MG63 (cell line): ENCODE data around the gene RCOR2. TPM values are rescaled to one million over a fixed set of nuclear protein-coding genes. Genes with fewer than 3 reads are reported as not detected.
A peak's percentile ranks its signal among the peaks of the same experiment; 100 is the strongest.

Experiments
- DNase-seq: peaks from one replicate; pipeline ENCODE4 v3.0.0-alpha.2; 2020
- H3K27me3 ChIP-seq: fragments of 250-450 bp; sonication (Bioruptor Pico); 2 replicates; pipeline ENCODE4 v1.5.1; 2020; ENCODE audit warnings: mild to moderate bottlenecking, moderate library complexity
- H3K36me3 ChIP-seq: fragments of 250-450 bp; sonication (Bioruptor Pico); 2 replicates; pipeline ENCODE4 v1.5.1; 2020; ENCODE audit warnings: mild to moderate bottlenecking, moderate library complexity
- H3K4me3 ChIP-seq: fragments of 250-450 bp; sonication (Bioruptor Pico); 2 replicates; pipeline ENCODE4 v1.5.1; 2020; ENCODE audit warnings: mild to moderate bottlenecking, moderate library complexity
- H3K9me3 ChIP-seq: fragments of 250-450 bp; sonication (Bioruptor Pico); 2 replicates; pipeline ENCODE4 v1.5.1; 2020; ENCODE audit warnings: mild to moderate bottlenecking, moderate library complexity
- total RNA-seq: library from RNA; depleted of rRNA; stranded (reverse); fragments of >200 nt; shearing (Covaris generic); gene quantifications from 2 replicates; pipeline ENCODE4 v1.2.3, GENCODE V29; 2014; ENCODE audit warnings: low replicate concordance

Gene RCOR2
- total RNA-seq, 1 experiment from 2014 or later, result 0.03 TPM

DNA sequence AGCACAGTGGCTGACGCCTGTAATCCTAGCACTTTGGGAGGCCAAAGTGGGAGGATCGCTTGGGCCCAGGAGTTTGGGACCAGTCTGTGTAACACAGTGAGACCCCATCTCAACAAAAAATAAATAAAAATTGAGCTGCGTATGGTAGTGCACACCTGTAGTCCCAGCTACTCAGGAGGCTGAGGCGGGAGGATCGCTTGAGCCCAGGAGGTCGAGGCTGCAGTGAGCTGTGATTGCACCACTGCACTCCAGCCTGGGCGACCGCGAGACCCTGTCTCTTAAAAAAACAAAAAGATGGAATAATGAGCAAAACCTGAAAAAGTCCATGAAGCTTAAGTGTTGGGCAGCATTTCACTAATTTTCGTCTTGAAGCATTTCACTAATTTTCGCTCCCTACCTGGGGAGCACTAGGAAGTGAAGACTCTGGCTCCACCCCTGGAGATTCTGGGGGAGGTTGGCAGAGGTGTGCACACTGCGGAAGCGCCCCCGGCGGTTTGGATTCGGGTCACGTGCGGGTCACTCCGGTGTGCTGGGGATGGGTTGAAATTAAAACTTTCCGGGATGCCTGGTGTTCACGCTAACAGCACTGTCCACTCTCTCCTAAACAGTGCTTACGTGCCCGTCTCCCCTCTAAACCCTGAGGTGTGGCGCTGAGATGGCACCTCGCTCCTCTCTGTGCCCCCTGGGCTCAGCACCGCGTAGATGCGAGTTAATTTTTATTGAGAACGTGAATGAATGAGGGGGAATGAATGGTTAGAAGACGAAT is 20.9 kb upstream of the RCOR2 start:
- Histone ChIP-seq H3K4me3 (peak overlapping the region; percentile 74), H3K36me3 (no peaks in the 10 kb centered on the region; the same call in none of the 2 replicates), H3K9me3 (no peaks in the 10 kb centered on the region), H3K27me3 (no peaks in the 10 kb centered on the region)
- no peak for DNase-seq

DNA sequence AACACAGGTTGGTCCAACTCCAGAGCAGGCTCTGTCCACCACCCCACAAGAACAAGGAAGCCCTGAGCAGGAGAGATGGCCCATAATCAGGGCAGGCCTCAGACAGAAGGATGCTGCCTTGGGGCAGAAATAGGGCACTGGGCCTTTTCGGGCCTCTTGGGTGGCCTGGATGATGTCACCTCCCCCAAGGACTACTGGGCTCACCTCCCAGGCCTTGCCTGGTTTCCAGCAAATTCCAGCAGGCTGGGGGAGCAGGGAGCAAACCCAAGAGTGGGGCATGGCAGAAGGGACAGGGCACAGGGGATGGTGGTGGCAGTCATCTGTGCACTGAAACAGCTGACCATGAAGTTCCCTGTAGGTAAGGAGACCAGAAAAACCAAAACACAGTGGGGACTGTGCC is 16.5 kb upstream of the RCOR2 start:
- H3K9me3 ChIP-seq, result no peaks in the 10 kb centered on the region
- no peak for DNase-seq
- 0 out of 2 replicates have a peak, but pooled peaks cover under 1% of the 10 kb centered on the region for H3K27me3 ChIP-seq
- no peak overlapping the region for H3K4me3 ChIP-seq
- H3K36me3 ChIP-seq, result no peaks in the 10 kb centered on the region

DNA sequence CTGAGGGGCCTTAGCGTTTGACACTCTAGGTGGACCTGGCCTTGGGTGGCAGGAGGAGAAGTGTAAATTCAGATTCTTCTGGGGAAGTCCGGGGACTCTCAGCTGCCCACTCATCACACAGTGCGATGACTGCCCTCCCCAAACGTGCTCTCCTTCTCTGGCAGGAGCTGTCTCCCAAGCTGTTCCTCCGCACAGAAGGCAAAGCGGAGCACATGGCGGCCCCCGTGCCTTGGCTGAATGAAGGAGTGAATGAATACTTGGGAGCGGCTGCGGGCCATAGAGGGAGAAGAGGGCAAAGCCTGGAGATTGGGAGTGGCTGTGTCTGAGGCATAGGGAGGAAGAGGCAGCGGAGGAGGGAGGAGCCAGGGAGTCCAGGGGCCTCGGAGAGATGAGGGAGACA is 14.9 kb upstream of the RCOR2 start:
- 0 out of 2 replicates have a peak, but pooled peaks cover 3% of the 10 kb centered on the region for H3K27me3 ChIP-seq
- no peak overlapping the region for H3K4me3 ChIP-seq
- H3K36me3 ChIP-seq, result no peaks in the 10 kb centered on the region
- no peaks in the 10 kb centered on the region for H3K9me3 ChIP-seq
- DNase-seq, result no peak

DNA sequence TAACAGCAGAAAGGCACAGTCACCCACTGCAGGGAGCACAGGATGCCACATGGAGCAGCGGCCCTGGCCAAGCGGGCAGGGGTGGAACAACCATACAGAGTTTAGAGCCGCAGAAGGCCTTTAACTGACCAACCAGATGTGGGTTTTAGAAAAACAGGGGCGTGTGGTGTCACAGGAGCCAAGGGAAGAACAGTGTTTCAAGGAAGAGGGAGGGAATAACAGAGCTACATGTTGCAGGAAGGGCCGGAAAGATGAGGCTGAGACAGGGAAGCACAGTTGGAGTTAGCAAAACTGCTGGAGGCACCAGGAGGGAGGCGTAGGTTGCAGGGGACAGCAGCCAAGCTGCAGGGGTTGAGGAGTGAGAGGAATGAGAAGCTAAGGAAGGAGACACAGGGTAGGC is 14.1 kb upstream of the RCOR2 start:
- H3K9me3 ChIP-seq, result no peaks in the 10 kb centered on the region
- 0 out of 2 replicates have a peak, but pooled peaks cover 3% of the 10 kb centered on the region for H3K27me3 ChIP-seq
- no peak for DNase-seq
- H3K4me3 ChIP-seq, result no peak overlapping the region
- no peaks in the 10 kb centered on the region for H3K36me3 ChIP-seq

DNA sequence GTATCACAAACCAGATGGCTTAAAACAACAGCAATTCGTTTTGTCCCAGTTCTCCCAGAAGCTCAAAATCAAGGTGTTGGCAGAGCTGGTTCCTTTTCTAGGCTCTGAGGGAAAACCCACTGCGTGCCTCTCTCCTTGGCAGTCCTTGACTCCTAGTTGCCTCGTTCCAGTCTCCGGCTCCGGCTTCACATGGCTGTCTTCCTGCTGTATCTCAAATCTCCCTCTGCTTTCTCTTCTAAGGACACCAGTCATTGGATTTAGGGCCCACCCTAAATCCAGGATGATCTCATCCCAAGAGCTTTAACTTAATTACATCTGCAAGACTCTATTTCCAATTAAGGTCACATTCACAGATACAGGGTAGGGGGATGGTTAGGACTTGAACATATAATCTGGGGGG is 12.7 kb upstream of the RCOR2 start:
- H3K36me3 ChIP-seq, result no peaks in the 10 kb centered on the region
- H3K4me3 ChIP-seq, result no peak overlapping the region
- H3K27me3 ChIP-seq, result 0 out of 2 replicates have a peak, but pooled peaks cover 3% of the 10 kb centered on the region
- DNase-seq, result no peak
- no peaks in the 10 kb centered on the region for H3K9me3 ChIP-seq

DNA sequence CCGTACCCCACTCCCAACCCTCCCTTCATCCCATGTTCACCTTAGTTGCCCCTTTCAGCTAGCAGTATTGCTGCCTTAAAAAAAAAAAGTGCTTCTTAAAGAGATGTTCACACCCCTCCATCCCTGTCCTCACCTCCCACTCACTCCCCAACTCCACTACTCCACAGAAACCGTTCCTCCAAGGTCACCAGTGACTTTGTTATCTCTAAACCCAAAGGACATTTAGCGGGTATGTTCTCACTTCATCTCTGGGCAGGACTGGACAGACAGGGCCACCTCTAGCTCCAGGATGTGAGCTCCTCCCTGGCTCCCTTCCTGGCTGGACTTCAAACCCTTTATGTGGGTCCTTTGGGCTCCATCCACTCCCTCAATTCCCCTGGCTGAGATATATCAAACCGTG is 6.4 kb upstream of the RCOR2 start:
- DNase-seq, result no peak
- H3K4me3 ChIP-seq, result no peak overlapping the region
- H3K27me3 ChIP-seq, result 0 out of 2 replicates have a peak, but pooled peaks cover 1% of the 10 kb centered on the region
- no peaks in the 10 kb centered on the region for H3K36me3 ChIP-seq
- H3K9me3 ChIP-seq, result no peaks in the 10 kb centered on the region

DNA sequence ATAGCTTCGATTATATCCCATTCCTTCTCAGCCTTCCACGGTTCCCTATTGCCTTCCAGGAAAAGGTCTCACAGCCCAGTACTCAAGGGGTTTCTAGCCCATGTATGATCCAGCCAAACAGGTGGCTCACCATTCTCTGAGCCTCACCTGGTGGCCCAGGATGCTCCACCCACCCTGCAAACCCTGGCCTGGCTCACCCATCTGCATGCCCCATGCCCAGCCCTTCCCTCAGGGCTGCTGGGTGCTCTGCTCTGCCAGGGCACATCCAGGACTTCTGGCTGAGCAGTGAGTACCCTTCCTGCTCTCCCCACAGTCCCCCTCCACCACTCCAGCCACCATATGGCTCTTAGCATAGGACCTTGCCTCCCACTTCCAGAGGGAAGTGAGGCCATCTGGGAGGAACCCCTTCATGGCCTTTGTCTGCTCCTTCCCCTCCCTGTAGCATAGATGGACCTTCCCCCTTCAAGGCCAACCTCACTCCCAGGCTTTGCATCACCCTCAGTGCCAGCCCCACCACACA is 5.8 kb upstream of the RCOR2 start:
- H3K36me3 ChIP-seq, result no peaks in the 10 kb centered on the region
- no peaks in the 10 kb centered on the region for H3K9me3 ChIP-seq
- DNase-seq, result no peak
- H3K4me3 ChIP-seq, result no peak overlapping the region
- H3K27me3 ChIP-seq, result no peaks in the 10 kb centered on the region

DNA sequence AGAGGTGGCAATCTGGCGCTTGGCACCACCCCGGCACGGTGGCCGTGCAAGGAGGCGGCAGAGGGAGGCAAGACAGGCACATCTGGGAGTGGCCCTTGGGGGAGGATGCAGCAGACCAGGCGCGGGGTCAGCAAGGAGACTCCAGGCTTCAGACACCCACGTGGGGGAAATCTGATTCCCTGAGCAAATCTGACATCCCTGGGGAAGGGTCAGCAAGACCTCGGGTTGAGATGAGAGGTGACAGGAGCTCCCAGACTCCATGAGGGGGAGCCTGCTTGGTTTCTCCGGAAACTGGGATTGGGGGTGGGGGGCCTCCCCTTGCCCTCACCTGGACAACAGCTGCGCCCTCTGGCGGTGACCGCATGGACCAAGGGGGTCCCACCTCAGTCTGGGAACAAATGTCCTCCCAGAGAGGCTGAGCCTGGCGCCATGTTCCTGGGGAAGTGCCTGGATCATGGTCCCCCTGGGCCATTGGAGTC is 4.0 kb upstream of the RCOR2 start:
- Histone ChIP-seq H3K9me3 (no peaks in the 10 kb centered on the region), H3K36me3 (no peaks in the 10 kb centered on the region), H3K4me3 (no peak overlapping the region), H3K27me3 (0 out of 2 replicates have a peak, but pooled peaks cover 2% of the 10 kb centered on the region)
- DNase-seq, result no peak

DNA sequence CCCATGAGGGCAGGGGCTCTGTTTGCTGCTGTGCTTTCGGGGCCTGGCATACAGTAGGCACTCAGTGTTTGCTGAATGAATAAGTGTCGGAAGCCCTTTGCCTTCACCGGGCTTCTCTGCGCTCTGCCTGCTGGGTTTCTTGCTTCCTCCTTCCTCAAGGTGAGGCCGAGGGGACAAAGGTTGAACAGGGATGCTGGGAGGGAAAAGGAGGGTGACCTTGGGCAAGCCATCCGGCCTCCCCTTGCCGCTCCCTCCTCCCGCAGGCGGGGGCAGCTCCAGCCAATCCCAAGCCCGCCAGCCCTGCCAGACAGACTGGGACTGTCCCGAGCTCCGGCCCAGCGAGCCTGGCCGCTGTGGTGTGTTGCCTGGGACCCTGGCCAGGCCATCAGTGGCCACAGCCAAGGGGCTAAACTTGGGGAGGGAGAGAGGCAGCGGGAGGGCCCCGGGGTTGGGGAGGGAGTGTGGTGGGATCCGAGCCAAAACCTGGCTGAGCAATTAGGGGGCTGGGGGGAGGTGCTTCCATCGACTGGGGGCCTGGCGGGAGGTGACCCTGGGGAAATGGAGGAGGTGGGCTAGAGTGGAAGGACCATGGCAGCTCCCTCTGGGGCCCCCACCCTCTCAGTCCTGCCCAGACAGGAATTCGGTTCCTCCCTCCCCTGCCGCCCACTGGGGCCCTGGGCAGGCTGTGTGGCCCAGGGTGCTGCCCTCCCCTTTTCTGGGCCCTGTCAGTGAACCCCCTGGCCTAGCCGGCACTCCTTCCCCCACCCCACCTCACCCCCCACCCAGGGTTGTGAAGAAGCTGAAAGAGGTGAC is 3.4 kb upstream of the RCOR2 start:
- H3K4me3 ChIP-seq, result no peak overlapping the region
- DNase-seq, result no peak
- H3K27me3 ChIP-seq, result 0 out of 2 replicates have a peak, but pooled peaks cover 2% of the 10 kb centered on the region
- no peaks in the 10 kb centered on the region for H3K36me3 ChIP-seq
- no peaks in the 10 kb centered on the region for H3K9me3 ChIP-seq

DNA sequence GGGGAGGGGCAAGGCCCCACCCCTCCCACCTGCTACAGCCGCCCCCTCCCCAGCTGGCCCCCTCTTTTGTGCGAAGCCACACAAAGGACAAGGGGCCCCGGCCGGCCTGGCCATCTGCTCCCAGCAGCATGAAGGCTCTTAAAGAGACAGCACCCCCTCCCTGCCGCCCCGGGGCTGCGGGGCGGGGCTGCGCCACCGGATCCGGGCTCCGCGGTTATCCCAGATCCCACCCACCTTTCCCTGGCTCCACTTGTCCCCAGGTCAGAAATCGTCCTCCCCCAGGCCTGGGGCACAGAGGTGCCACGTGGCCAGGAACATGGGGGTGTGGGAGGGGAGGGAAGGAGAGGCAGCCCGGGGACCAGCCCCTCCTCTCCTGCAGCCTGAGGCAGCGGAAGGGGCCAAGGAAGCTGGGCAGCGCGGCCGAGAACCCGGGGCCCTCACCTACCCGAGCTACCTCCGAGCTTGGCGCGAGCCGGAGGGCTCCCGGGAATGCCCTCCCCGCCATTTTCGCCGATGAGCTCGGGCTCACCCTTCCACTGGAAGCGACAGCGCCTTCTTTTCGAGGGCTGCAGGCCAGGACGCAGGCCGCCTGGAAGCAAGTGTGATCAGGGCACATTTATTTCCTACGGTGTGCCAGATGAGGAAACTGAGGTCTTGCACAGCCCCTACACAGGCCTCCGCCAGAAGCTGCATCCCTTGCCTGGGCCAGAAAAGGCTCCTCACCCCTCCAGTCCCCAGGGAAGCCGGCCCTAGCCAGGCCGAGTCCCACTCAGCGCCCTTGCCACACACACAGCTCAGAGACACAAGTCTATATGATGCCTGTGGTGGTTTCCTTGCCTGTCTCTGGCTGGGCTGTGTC is 2.5 kb upstream of the RCOR2 start:
- 0 out of 2 replicates have a peak, but pooled peaks cover 2% of the 10 kb centered on the region for H3K27me3 ChIP-seq
- H3K9me3 ChIP-seq, result no peaks in the 10 kb centered on the region
- no peak overlapping the region for H3K4me3 ChIP-seq
- no peak for DNase-seq
- no peaks in the 10 kb centered on the region for H3K36me3 ChIP-seq

DNA sequence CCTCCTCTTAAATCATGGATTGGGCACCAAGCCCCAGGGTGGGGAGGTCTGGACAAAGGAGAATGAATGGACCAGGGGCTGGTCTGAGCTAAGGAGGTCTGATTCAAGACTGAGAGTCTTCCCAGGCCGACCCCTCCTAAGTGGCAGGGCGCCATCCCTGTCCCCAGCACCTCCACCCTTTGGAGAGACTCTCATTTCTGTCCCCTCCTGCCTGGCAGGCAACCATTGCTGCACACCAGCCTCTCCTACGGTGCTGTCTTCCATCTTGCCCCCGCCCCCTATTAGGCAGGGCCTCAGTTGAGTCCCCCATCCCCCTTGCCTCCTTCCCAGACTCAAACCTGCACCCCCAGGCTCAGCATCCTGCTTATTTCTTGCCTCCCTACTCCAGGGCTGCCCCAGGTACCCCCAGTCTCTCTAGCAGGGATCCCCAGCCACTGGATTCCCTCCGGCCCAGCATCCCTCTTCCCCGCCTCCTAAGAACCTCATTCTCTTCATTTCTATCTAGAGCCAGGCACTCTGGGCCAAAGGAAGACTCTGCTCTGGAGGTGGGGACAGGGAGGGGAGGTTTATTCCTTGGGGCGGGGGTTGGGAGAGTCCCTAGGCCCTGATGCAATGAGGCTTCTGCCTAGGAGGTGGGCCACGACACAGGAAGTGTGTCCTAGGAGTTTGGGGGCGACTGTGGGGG is 1.7 kb upstream of the RCOR2 start:
- DNase-seq, result no peak
- Histone ChIP-seq H3K36me3 (no peaks in the 10 kb centered on the region), H3K27me3 (0 out of 2 replicates have a peak, but pooled peaks cover 2% of the 10 kb centered on the region), H3K4me3 (no peak overlapping the region), H3K9me3 (no peaks in the 10 kb centered on the region)

DNA sequence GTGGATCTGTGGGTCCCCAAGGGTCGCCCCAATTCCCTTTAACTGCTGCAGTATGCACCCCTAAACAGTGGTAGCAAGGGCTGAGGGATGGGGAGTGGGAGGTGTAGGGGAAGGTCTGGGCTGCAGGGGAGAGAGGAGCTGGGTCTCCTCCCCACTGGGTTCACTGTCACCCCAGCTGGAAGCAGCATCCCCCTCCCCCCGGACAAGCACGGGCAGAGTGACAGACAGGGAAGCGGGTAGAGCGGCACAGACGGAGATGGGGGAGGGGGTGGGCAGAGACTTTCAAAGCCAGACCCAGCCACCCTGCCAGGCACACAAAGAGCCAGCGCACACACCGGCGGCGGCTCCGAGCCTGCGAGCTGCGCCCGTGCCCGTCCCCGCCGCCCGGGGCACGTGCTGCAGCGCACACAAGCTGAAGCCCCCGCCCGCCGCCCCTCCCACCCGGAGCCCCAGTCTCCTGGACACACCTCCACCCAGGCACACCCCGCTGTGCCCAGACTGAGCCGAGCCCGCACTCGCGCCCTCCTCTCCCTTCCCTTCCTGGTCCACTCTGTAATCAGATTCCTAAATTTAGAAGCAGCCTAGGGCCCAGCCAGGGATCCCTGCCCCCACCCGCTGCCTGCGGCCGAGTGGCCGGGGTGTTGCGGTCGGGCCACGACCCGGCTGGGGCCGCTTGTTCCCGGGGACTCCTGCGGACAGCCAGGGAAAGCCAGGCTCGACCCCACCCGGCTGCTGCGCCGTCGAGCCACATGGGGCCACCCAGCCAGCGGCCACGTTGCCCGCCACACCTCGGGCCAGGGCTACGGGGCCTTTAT is 935 bp upstream of the RCOR2 start:
- Histone ChIP-seq H3K4me3 (no peak overlapping the region), H3K9me3 (no peaks in the 10 kb centered on the region), H3K27me3 (0 out of 2 replicates have a peak, but pooled peaks cover 2% of the 10 kb centered on the region), H3K36me3 (no peaks in the 10 kb centered on the region)
- DNase-seq, result no peak

DNA sequence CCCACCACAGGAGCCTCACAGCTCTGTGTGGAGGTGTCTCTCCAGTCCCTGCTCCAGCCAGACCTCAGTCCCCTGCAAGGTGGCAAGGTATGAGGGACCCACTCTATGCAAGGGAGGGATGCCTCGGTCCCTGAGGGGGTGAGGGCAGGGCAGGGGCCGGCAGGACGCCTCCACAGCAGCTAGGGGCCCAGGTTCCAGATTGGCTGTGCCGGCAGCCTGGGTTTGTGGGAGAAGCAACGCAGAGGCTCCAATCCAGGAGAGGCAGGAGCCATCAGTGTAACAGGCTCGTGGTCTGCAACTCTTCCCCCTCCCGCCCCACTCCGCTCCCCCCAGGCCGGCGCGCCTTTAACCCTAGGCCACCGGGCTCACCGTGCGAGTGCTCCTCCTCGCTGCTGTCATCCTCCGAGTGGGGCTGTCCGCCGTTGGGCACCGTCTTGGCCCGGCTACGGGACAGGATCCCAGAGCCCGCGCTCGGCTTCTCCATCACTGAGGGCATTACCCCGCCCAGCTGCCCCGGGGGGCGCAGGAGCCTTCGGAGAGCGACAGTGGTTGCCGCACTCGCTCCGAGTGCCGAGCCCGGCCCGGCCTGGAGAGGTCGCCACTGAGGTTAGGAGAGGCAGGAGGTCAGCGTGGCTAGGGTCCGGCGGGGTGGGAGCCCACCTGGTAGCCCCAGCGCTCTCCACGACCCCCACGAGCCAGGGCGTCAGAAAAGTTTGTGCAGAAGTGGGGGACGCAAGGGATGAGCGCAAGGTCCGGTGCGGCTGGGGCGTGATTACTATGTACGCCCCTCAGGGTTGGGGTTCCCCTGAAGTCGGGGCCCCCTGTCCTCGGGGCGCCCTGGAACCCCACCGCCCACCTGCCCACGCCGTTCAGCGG is 765 bp downstream of the RCOR2 start:
- peak; percentile 50 for DNase-seq
- H3K27me3 ChIP-seq, result 0 out of 2 replicates have a peak, but pooled peaks cover 2% of the 10 kb centered on the region
- no peaks in the 10 kb centered on the region for H3K9me3 ChIP-seq
- peak overlapping the region; percentile 42 for H3K4me3 ChIP-seq
- no peaks in the 10 kb centered on the region for H3K36me3 ChIP-seq
